NT2/D1 (cell line): ENCODE measurements around the gene RGS9.

ENCODE experiments used
- SUZ12 ChIP-seq: IDR thresholded peaks from 2 replicates; pipeline ENCODE4 v1.6.1; 2011; ENCODE audit not compliant: insufficient read length, insufficient read depth; ENCODE audit errors: extremely low read depth
- YY1 ChIP-seq: IDR thresholded peaks from 2 replicates; pipeline ENCODE4 v1.6.1; 2011; ENCODE audit not compliant: insufficient read length, insufficient read depth
- ZNF274 ChIP-seq: IDR thresholded peaks from 2 replicates; pipeline ENCODE4 v1.6.1; 2011; ENCODE audit warnings: mild to moderate bottlenecking, low read depth, low read length

- TF ChIP-seq ZNF274 (no peak), YY1 (no peak), SUZ12 (no peak)
Measured at GRCh38 chr17:65131240-65131639, 5.9 kb upstream of the RGS9 start.
